NCI-H2081 treated with DMSO at 0.1 percent for 48 hours (cell line): ENCODE data around the gene RORC.
"Not testable (repeated sequence)": the region's sequence is repeated elsewhere in the genome, so short reads cannot be mapped to it uniquely, and the experiment has no call there.

Source experiments
- DNase-seq: peaks from one replicate; lab custom pipeline; 2025; lab: John Stamatoyannopoulos, UW

The RORC gene

DNA sequence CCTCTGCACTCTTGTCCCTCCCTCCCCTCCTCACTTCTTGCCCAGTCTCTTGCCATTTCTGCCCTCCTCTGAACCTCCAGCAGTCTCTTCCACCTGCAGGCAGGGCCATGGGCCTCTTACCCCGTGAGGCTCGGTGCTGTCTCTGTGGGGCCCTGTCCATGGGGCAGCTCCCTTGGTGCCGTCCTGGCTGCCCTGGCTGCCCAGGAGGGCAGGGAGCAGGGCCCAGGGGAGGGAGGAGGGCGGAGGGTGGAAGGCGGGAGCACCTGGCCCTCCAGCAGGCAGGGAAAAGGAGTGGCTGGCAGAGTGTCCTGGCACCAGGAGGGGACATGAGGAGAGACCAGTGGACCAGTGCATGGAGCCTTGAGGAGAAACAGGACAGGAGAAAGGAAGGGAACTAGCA lies at the start of gene RORC:
RORC (minus strand) TSS at position 198 of the 400 bp plus-strand sequence; CDS start at position 160, 38 bp downstream.
- no peak for DNase-seq

DNA sequence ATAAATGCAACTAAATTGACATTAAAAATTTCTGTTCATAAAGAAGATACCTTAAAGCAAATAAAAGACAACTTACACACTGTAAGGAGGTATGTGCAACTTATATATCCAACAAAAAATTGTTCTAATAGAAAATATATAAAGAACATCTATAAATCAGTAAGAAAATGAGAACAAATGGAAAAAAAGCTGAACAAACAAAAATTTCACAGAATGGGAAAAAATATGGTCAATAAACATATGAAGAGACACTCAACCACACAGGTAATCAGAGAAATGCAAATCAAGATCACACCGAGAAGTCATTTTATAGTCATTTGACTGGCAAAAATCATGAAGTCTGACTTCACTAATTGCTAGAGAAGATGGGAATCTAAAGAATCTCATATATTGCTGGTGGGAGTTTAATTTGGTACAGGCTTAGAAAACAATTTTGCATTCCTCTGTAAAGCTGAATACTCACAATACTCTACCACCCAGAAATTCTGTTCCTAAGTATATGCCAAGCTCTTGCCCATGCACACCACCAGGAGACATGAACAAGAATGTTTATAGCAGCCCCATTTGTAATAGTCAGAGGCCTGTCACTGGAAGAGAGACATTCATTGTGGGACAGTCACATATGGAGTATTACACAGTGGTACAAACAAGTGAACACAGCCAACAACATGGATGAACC lies 44.0 kb upstream of the RORC start:
- no peak for DNase-seq

DNA sequence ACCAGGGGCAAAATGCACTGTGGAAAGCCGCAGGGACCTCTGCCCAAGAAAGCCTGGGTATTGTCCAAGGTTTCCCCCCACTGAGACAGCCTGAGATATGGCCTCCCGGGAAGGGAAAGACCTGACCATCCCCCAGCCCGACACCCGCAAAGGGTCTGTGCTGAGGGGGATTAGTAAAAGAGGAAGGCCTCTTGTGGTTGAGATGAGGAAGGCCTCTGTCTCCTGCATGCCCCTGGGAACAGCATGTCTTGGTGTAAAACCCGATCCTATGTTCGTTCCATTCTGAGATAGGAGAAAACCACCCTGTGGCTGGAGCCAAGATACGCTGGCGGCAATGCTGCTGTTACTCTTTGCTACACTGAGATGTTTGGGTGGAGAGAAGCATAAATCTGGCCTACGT lies 41.2 kb upstream of the RORC start:
- not testable (repeated sequence) for DNase-seq

DNA sequence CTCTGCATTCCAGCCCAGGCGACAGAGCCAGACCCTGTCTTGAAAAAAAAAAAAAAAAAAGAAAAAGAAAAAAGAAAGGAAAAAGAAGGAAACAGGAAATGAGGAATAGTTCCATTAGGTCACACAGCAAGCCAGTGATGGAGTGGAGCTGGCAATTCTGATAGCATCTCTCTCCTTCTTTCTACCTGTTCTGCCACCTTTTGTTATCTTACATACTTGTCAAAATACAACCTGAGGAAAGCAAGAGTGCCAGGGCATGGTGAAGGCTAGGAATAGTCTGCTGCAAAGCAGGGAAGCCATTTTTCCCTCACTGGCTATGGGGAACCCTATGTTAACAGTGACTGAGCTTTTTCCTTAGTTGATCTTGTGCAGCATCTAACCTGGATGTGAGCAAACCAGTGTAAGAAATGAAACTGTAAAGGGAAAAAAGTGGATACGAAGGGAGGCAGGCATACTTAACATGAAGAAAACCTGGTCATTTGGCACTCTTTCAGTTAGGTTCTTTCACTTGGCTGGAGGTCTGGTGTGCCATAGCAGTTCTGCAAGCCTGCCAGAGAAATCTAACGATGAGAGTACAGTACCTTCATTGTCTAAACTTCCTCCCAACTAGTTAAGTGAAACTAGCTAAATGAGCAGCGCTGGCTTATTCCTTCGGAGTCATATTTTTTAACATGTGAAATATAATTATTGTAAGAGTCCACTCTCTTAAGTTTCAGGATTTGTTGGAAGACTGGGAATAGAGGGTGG lies 39.9 kb upstream of the RORC start:
- no peak for DNase-seq

DNA sequence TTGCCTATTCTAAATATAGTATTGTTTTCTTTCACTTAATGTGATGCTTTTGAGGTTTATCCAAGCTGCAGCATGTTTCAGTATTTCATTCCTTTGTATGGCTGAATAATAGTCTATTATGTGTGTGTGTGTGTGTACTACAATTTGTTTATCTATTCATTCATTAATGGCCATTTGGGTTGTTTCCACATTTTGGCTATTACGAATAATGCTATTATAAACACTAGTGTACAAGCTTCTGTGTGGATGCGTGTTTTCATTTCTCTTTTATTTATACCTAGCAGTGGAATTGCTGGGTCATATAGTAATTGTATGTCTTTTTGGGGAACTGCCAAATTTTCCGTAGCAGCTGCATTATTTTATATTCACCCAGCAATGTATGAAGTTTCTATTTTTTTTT lies 36.9 kb upstream of the RORC start:
- DNase-seq, result no peak

DNA sequence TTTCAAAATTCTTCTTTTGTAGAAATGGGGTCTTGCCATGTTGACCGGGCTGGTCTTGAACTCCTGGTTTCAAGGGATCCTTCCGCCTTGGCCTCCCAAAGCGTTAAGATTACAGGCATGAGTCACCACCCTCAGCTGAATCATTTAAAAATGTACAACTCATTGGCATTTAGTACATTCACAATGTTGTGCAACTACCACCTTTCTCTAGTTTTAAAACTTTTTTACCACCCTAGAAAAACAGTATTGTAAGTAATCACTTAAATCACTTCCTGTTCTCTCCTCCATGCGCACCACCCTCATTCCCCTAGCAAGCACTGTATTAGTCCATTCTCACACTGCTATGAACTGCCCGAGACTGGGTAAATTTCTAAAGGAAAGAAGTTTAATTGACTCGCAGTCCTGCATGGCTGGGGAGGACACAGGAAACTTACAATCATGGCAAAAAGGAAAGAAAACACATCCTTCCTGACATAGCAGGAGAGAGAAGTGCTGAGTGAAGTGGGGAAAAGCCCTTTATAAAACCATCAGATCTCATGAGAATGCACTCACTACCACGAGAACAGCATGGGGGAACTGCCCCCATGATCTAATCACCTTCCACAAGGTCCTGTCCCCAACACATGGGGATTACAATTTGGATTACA lies 36.3 kb upstream of the RORC start:
- no peak for DNase-seq

DNA sequence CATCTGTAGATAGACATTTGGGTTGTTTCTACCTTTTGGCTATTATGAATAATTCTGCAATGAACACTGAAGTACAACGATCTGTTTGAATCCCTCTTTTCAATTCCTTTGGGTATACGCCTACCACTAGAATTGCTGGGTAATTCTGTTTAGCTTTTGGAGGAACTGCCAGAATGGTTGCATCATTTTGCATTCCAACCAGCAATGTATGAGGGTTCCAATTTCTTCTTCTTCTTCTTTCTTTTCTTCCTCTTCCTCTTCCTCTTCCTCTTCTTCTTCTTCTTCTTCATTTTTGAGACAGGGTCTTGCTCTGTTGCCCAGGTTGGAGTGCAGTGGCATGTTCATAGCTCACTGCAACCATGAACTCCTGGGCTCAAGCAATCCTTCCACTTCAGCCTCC lies 35.7 kb upstream of the RORC start:
- DNase-seq, result no peak

DNA sequence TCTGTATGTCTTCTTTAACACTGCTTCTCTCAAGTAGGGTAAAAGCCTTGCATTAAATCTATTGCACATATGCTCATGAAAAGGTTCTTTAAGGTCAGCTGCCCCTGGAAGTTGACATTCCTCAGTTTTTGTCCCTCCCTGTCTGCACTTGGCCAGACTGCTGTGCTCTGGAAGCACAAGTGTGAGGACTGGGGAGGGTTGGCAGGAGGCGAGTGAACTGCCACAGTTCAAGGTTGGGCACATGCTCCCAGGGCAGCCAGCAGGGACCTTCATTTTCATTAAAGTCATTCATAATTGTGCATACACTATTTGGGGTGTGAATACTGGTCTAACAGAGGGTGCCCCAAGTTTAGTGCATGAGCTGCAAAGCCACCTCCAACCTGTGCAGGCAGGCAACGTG lies 32.8 kb upstream of the RORC start:
- no peak for DNase-seq

DNA sequence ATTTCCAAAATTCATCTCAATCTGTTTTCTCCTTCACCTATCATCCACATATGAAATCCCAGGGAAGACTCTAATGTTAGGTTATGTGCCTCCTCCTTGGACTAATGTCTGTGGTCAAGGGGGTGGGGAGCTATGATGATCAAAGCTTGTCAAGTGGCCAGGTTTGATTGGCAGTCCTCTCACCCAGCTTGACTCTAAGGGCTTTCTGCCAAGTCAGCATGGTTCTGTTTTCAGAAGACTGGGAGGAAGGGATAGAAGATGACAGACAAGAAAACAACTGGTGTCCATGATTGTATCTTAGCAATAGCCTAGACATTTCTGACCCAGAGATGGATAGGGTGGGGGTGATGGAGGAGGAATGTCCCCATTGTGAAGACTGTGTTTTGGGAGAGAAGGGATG lies 31.0 kb upstream of the RORC start:
- no peak for DNase-seq

DNA sequence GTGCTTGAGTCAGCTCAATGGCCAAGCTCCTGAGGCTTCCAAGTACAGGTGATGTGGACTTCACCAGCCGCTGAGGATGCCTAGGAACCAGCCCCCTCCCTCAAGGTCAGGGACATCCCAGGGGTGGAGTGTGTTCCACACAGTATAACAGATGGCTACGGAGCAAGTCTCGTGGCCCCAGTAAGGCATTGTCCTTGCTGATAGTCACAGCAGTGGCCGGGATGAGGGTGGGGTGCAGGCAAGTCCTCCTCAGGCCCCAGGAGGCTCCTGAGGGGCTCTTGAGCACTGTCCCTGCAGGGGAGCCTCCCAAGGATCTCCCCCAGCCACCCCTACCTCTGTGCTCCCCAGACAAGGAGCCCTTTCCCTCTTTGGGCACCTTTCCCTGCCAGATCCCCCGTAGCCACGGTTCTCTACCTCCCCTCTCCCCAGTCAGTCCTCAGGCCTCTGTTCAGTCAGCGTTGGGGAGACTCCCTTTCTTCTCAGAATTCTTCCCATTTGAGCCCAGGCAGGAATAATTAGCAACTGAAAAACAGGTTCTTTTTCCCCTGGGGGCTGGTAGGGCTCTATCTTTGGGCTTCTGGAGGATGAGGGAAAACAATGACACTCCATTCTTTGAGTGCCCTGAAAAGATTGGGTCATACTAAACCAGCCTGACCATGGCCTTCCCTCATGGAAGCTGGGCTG lies 29.0 kb upstream of the RORC start:
- no peak for DNase-seq

DNA sequence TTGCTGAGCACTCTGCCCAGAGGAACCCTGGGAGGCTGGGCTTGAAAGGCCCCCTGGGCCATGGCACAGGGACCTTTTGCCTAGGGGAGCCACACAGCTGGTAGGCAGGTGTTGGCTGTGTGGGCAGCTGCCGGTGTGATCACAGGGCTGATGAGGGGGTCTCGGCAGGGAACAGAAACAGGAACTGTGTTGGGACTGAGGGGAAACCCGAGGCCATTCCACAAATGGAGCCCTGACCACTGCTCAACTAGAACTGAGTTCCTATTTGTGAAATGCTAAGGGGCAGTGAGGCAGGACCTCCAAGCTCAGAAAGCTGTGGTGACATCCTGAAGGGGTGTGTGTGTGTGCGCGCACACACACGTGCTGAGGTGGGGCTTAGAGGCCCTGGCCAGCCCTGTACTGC lies 28.3 kb upstream of the RORC start:
- DNase-seq, result no peak

DNA sequence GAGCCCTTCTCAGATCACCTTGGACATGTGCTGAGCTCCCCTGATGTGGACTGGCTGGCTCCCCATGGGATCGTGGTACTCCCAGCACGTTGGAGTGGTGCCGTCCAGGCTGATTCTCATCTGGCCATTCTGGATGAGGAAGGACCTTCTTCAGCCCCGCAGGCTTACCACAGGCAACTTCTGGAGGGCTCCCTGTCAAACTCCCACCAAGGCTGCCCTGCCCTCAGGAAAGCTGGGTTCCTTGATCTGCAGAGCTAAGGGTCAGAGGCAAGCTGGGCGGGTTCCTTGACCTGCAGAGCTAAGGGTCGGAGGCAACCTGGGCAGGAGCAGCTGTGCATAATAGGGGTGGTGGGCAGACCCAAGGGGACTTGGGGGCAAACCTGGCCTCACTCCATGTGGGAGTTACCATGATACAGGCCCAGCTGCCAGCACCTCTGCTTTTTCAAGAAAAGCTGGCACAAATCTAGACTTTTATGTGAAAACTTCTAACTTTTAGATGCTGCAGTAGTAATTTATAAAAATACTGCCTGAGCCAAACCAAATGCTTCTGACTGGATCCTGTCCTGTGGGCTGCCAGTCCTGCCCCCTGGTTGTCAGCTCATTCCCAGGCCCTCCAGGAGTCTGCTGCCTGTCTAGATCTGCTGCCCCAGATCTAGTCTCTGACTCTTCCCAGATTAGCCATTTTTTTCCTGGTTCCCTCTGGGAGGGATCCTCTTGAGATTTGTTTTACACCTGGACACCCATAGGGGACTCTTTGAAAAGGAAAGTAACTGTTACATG lies 27.5 kb upstream of the RORC start:
- DNase-seq, result no peak

DNA sequence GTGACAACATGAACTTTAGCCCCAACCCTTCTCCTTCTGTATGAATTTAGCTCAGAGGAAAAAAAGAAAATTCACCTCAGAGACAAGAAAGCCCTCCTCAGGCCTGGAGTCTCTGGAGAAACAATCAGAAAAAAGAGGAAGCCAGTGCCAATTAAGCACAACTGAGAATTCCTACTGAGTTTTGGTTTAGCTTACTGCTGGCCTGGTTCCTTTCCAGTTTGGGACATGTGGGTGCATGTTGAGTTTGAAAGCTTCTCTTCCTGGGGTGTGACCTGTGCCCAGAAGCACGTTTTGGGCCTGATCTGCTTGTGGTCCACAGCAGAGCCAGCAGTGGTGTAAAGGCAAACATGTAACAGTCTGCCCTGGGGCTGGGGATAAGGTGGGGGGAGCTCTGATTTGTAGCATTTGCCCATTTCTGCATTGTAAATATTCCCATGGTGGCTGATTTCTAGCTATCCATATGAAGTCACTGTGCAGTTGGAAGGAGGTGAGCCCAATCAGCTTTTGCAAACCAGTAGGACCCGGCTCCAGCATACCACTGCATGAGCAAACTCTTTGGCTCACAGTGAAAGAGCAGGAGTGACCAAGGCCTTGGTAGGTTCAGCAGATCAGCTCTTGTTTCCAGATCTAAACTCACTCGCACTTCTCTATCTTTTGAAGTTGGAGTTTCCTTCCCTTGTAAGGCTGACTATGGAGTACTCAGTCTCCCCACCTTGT lies 26.6 kb upstream of the RORC start:
- DNase-seq, result no peak

DNA sequence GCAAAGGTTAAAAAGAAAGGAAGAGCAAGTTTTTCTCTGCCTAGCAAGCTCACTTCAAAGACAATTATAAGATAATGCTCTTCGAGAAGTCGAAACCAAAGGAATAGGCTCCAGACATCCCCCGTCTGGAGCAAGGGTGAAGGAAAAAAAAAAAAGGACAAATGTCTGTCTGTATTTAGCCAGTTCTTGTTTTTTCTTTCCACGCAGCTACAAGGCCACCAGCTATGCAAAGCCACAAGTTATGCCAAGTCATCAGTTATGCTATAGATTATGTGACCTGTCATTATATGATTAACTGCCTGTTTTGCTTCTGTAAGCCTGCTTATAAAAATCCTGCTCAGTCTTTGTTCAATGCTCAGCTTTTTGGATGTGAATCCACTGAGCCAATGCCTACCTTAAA lies 24.3 kb upstream of the RORC start:
- no peak for DNase-seq

DNA sequence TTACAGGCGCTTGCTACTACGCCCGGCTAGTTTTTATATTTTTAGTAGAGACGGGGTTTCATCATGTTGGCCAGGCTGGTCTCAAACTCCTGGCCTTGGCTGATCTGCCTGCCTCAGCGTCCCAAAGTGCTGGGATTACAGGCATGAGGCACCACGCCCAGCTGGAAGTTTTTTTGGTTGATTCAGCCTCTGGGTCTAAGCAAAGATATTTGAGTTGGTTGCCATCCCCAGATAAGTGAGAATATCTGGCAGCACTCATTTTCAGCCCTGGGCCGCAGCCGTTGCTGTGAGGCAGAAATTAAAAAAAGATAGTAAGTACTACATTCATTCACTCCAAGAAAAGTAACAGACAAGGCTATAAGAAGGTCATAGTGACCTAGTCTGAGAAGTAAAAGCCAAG lies 23.9 kb upstream of the RORC start:
- DNase-seq, result not testable (repeated sequence)

DNA sequence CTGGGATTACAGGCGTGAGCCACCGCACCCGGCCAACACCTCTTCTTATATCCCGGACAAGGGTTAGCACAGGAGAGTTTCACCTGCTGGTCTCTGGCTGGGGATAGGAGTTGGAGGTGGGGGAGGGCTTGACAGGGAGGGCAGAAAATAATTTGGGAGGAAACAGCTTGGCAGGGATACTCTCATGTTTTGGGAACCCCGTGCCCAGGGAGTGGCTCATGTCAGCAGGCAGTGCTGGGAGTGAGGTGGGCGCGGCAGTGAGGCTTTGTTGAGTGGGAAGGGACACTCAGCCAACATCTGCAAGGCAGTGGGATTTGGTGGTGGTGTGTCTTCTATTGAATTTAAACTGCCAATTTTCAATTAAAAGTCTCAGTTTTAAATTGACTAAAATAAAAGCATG lies 23.1 kb upstream of the RORC start:
- DNase-seq, result no peak

DNA sequence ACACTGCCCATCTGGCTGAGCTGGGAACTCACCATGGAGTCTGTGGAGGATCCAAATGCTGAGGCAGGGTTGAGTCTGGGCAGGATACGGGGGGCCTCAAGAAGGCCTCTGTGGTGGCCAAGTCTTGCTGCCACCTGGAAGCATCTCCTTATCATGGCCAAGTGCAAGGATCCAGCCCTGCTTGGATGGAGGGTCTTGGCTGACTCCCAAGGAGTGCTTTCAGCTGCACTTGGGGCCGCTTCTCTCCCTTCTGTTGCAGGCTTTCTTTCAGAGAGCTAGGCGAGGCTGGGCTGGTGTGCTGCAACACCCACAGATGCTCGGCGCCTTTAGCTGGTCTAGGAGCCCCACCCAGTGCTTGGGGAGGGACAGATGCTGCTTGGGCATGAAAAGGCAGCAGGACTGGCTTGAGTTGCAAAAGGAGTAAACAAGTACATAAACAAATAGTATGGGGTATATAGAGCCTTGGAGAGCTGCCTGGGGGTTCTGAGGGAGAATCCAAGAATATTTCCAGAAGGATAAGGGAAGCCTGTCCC lies 21.9 kb upstream of the RORC start, which contains the start of gene THEM5:
THEM5 (minus strand) TSS at position 302 of the 533 bp plus-strand sequence; CDS start at position 155, 147 bp downstream.
- no peak for DNase-seq

DNA sequence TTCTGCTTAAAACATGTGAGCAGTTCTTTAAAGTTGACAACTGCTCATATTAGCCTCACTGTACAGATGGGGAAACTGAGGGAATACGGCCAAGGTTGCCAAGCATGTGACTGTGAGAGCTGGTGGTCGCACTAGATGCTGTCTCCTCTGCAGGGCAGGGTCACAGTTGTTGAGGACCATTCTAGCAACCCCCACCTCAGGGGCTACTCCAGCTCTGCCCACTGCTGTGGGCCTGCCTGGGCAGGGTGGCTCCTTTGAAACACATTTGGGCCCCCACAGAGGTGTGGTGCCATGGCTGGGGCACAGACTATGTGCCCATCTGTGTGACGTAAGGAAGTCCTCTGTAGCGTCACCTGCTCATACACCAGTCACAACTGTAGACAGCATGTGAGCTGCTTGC lies 21.1 kb upstream of the RORC start:
- DNase-seq, result no peak

DNA sequence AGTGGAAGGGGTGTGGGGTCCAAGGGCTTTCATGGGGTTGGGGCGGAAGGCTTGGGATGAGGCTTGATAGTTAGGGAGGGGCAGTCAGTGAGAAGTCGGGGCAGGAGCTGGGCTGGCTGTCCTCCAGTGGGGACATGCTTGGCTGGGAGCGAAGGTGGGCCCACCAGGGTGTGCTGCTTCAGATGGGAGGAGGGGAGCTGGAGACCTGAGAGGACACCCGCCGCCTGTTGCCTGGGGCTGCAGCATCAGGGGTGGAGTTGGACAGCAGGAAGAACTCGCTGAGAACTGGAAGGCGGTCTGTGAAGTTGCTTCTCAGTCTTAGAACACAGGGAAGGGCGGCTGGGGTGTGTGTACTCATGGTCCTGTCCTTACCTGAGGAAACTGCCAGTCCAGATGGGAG lies 20.3 kb upstream of the RORC start:
- DNase-seq, result no peak

DNA sequence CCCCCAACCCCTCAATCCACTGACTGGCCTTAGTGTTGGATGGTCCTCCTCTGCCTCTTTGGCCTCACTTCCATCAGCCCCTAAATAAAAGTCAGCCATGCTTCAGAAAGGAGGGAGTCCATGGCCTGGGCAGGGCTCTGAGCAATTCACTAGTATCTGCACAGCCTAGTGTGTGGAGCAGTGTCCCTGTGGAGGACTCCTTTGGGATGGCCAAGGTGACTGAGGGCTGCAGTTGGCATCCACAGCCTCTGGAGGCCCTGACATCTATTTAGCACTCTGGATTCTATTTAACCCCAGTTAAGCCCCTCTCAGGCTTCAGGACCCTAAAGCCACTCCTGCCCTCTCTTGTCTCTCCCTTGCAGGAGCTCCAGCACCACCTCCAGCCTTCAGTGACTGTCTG lies 18.3 kb upstream of the RORC start:
- no peak for DNase-seq

DNA sequence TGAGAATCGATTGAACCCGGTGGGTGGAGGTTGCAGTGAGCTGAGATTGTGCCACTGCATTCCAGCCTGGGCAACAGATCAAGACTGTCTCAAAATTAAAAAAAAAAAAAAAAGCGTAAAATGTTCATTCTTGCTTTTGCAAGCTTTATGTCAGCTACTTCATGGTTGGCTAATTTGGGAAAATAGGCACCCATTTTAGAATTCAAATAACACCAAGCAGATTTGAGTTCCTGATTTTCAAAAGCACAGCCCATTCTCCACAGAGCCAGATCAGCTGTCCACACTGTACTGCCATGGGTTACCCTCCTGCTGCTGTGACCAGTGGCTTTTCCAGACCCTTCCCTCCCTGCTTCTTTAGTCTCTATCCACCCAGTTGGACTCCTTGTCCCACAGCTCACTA lies 17.5 kb upstream of the RORC start:
- no peak for DNase-seq
